H9 (cell line): ENCODE data around the gene ZNF428. TPM values are rescaled to one million over a fixed set of nuclear protein-coding genes. Genes with fewer than 3 reads are reported as not detected.

Experiments
- DNase-seq: peaks from one replicate; pipeline ENCODE4 v3.0.0-alpha.2; 2017
- H2AFZ ChIP-seq: one replicate; pipeline ENCODE4 v1.6.1; 2013; ENCODE audit warnings: mild to moderate bottlenecking, low read length, control low read depth, moderate library complexity
- H2AK5ac ChIP-seq: 2 replicates; pipeline ENCODE4 v1.6.1; 2013; ENCODE audit warnings: low read length, control low read depth, mixed read lengths; ENCODE audit not compliant: insufficient read length
- H2BK120ac ChIP-seq: one replicate; pipeline ENCODE4 v1.6.1; 2013; ENCODE audit warnings: low read depth, mild to moderate bottlenecking, low read length, control low read depth, inconsistent platforms; ENCODE audit not compliant: poor library complexity, severe bottlenecking
- H2BK12ac ChIP-seq: 2 replicates; pipeline ENCODE4 v1.6.1; 2013; ENCODE audit warnings: low read length, control low read depth, mixed read lengths, low read depth; ENCODE audit not compliant: insufficient read length
- H2BK15ac ChIP-seq: 2 replicates; pipeline ENCODE4 v1.6.1; 2013; ENCODE audit warnings: low read depth, low read length, control low read depth
- H2BK20ac ChIP-seq: one replicate; pipeline ENCODE4 v1.6.1; 2013; ENCODE audit warnings: low read depth, mild to moderate bottlenecking, low read length, control low read depth, inconsistent platforms; ENCODE audit not compliant: poor library complexity, severe bottlenecking
- H2BK5ac ChIP-seq: 2 replicates; pipeline ENCODE4 v1.6.1; 2013; ENCODE audit warnings: low read length, control low read depth, mixed read lengths; ENCODE audit not compliant: insufficient read length
- H3K14ac ChIP-seq: 2 replicates; pipeline ENCODE4 v1.6.1; 2013; ENCODE audit warnings: low read length, control low read depth; ENCODE audit not compliant: insufficient read depth
- H3K18ac ChIP-seq: 2 replicates; pipeline ENCODE4 v1.6.1; 2013; ENCODE audit warnings: low read depth, mild to moderate bottlenecking, mixed read lengths, low read length, control low read depth; ENCODE audit not compliant: insufficient read length
- H3K23ac ChIP-seq: 2 replicates; pipeline ENCODE4 v1.6.1; 2013; ENCODE audit warnings: low read length, control low read depth, mixed read lengths, low read depth; ENCODE audit not compliant: insufficient read length
- H3K23me2 ChIP-seq: 2 replicates; pipeline ENCODE4 v1.6.1; 2013; ENCODE audit warnings: low read depth, mild to moderate bottlenecking, mixed read lengths, low read length, control low read depth; ENCODE audit not compliant: insufficient read length, poor library complexity, severe bottlenecking
- H3K27ac ChIP-seq: 2 replicates; pipeline ENCODE4 v1.5.1; 2013; ENCODE audit warnings: low read length, control low read depth, mixed read lengths, low read depth; ENCODE audit not compliant: insufficient read length
- H3K27me3 ChIP-seq: 2 replicates; pipeline ENCODE4 v1.6.1; 2013; ENCODE audit warnings: low read length, control low read depth, inconsistent platforms; ENCODE audit not compliant: insufficient read depth
- H3K4ac ChIP-seq: 2 replicates; pipeline ENCODE4 v1.6.1; 2013; ENCODE audit warnings: low read depth, mild to moderate bottlenecking, control low read depth, inconsistent platforms, low read length, moderate library complexity
- H3K4me1 ChIP-seq: 2 replicates; pipeline ENCODE4 v1.6.1; 2013; ENCODE audit warnings: low read length, control low read depth, inconsistent platforms; ENCODE audit not compliant: insufficient read depth
- H3K4me2 ChIP-seq: 2 replicates; pipeline ENCODE4 v1.6.1; 2013; ENCODE audit warnings: low read length, control low read depth, mixed read lengths; ENCODE audit not compliant: insufficient read length, insufficient read depth
- H3K56ac ChIP-seq: 2 replicates; pipeline ENCODE4 v1.6.1; 2013; ENCODE audit warnings: low read depth, mild to moderate bottlenecking, mixed read lengths, low read length, control low read depth; ENCODE audit not compliant: insufficient read length
- H3K79me1 ChIP-seq: 2 replicates; pipeline ENCODE4 v1.6.1; 2013; ENCODE audit warnings: low read depth, mild to moderate bottlenecking, moderate library complexity, low read length, control low read depth, inconsistent platforms; ENCODE audit not compliant: insufficient read depth, poor library complexity, severe bottlenecking
- H3K79me2 ChIP-seq: 2 replicates; pipeline ENCODE4 v1.6.1; 2013; ENCODE audit warnings: low read length, control low read depth, inconsistent platforms; ENCODE audit not compliant: insufficient read depth
- H3K9ac ChIP-seq: 2 replicates; pipeline ENCODE4 v1.6.1; 2013; ENCODE audit warnings: low read length, control low read depth, mixed read lengths; ENCODE audit not compliant: insufficient read length; ENCODE audit errors: extremely low read depth
- H3K9me3 ChIP-seq: one replicate; pipeline ENCODE4 v1.6.1; 2013; ENCODE audit warnings: low read depth, low read length, inconsistent platforms; ENCODE audit not compliant: control insufficient read depth
- H3T11ph ChIP-seq: one replicate; pipeline ENCODE4 v1.6.1; 2013; ENCODE audit warnings: mild to moderate bottlenecking, low read length, control low read depth, inconsistent platforms
- H4K20me1 ChIP-seq: one replicate; pipeline ENCODE4 v1.6.1; 2013; ENCODE audit not compliant: control insufficient read depth, insufficient read length, insufficient read depth
- H4K5ac ChIP-seq: 2 replicates; pipeline ENCODE4 v1.6.1; 2013; ENCODE audit warnings: low read depth, mild to moderate bottlenecking, mixed read lengths, low read length, control low read depth; ENCODE audit not compliant: insufficient read length
- H4K8ac ChIP-seq: replicated peaks from 2 replicates; pipeline ENCODE4 v1.6.1; 2013; ENCODE audit warnings: low read length, control low read depth, mixed read lengths, low read depth; ENCODE audit not compliant: insufficient read length
- H4K91ac ChIP-seq: 2 replicates; pipeline ENCODE4 v1.6.1; 2013; ENCODE audit warnings: low read depth, mild to moderate bottlenecking, moderate library complexity, mixed read lengths, low read length, control low read depth; ENCODE audit not compliant: insufficient read length
- H3K27ac Mint-ChIP-seq, 3 experiments: 2 replicates in 2 of 3; 3 replicates in 1 of 3; pipeline ENCODE4 v1.8.0; 2020 to 2021; ENCODE audit warnings: mixed read lengths in 3 of 3, mild to moderate bottlenecking in 1 of 3, moderate library complexity in 1 of 3
- H3K27me3 Mint-ChIP-seq: 2 replicates; pipeline ENCODE4 v1.8.0; 2021; ENCODE audit warnings: low read depth, mild to moderate bottlenecking, moderate library complexity, mixed read lengths
- H3K36me3 Mint-ChIP-seq, 3 experiments: 2 replicates in 2 of 3; 3 replicates in 1 of 3; pipeline ENCODE4 v1.8.0; 2020 to 2021; ENCODE audit warnings: low read depth in 3 of 3, mixed read lengths in 3 of 3; ENCODE audit not compliant: insufficient read depth in 1 of 3
- H3K4me1 Mint-ChIP-seq, 2 experiments: 2 replicates each; pipeline ENCODE4 v1.8.0; 2020; ENCODE audit warnings: mixed read lengths in 2 of 2
- H3K4me3 Mint-ChIP-seq, 2 experiments: 2 replicates in 1 of 2; 3 replicates in 1 of 2; pipeline ENCODE4 v1.8.0; 2020 to 2021; ENCODE audit warnings: mild to moderate bottlenecking in 2 of 2, mixed read lengths in 2 of 2, moderate library complexity in 1 of 2
- H3K9me3 Mint-ChIP-seq, 2 experiments: 2 replicates in 1 of 2; 3 replicates in 1 of 2; pipeline ENCODE4 v1.8.0; 2020; ENCODE audit warnings: mild to moderate bottlenecking in 2 of 2, mixed read lengths in 2 of 2, moderate library complexity in 1 of 2
- WGBS: extraction: QIAGEN DNeasy Blood & Tissue Kit; methylation state at CpG from one replicate; pipeline ENCODE4 v1.1.7; 2013; ENCODE audit warnings: missing lambda C conversion rate, low lambda C conversion rate, mixed read lengths; ENCODE audit not compliant: insufficient read length; ENCODE audit errors: extremely low coverage; 5-methylcytosine and 5-hydroxymethylcytosine counted together
- total RNA-seq: library from RNA; stranded (reverse); gene quantifications from 2 replicates; pipeline ENCODE4 v1.2.1, GENCODE V29; 2021
- TF ChIP-seq, protein P1 (sequence below): fragments of 200-600 bp; sonication (generic); conservative IDR thresholded peaks from 3 replicates; pipeline ENCODE4 v1.8.0; 2021; ENCODE audit warnings: antibody characterized with exemption, mild to moderate bottlenecking

The ZNF428 gene
- total RNA-seq, 1 experiment from 2014 or later, result 30.3 TPM

DNA sequence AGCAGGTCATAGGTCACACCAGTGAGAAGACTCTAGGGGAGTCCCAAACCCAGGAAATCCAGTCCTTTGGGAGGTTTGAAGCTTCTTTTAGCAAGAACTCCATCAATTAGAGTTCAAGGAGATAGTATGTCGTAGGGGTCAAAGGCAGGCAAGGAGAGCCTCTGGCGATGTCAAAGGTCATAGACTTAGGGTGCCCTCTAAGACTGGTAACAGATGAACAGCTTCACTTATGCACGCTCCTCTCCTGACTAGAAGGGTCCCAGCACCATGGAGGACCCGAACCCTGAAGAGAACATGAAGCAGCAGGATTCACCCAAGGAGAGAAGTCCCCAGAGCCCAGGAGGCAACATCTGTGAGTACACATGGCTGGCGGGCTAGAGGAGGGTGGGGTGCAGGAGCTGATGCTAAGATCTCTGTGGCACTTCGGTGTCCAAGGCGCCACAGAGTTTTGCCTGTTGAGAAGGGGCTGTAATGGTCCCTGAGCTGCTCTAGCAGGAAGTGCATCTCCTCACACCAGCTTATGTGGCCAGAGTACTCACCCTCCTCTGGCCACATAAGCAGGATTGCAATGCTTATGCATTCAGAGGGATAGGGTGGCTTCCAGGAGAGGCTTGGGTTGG, 22.5 kb downstream of the ZNF428 start:
- Histone ChIP-seq H2BK120ac (no peak overlapping the region), H4K5ac (peak overlapping the region; percentile 41), H3K23me2 (peaks cover 20% of the 10 kb centered on the region), H3K56ac (no peak overlapping the region), H2AFZ (no peak overlapping the region), H4K8ac (no peak overlapping the region), H3K27me3 (no peaks in the 10 kb centered on the region), H2BK20ac (no peak overlapping the region), H3K4ac (no peak overlapping the region), H2BK12ac (no peak overlapping the region), H3K79me2 (peaks cover 4% of the 10 kb centered on the region; the same call in 1 of the 2 replicates), H3K4me1 (0 out of 2 replicates have a peak, but pooled peaks cover 3% of the 10 kb centered on the region), H3T11ph (no peak overlapping the region), H2BK15ac (no peak overlapping the region), H4K91ac (no peak overlapping the region), H2BK5ac (no peak overlapping the region), H2AK5ac (no peak overlapping the region), H3K9me3 (no peaks in the 10 kb centered on the region), H3K18ac (no peak overlapping the region), H4K20me1 (no peaks in the 10 kb centered on the region), H3K27ac (no peak overlapping the region), H3K14ac (0 out of 2 replicates have a peak overlapping the region, but pooled peaks have one; percentile 26), H3K9ac (peak overlapping the region; percentile 84), H3K79me1 (no peaks in the 10 kb centered on the region), H3K4me2 (peak overlapping the region; percentile 98), H3K23ac (no peak overlapping the region)
- Mint-ChIP-seq H3K36me3 (peaks cover 13 to 43% (median 32%) of the 10 kb centered on the region in 3 experiments), H3K4me1 (peaks cover 18 to 25% of the 10 kb centered on the region in 2 experiments), H3K4me3 (peak overlapping the region; percentile 92 to 95), H3K27ac (peak overlapping the region; percentile 96 to 99 (median 99)), H3K27me3 (no peaks in the 10 kb centered on the region), H3K9me3 (no peaks in the 10 kb centered on the region; a peak in 1 of 5 replicates)
- WGBS, result no CpG with 5 or more reads among the region's 7 CpGs
- no peak for DNase-seq
- TF ChIP-seq, protein P1, sequence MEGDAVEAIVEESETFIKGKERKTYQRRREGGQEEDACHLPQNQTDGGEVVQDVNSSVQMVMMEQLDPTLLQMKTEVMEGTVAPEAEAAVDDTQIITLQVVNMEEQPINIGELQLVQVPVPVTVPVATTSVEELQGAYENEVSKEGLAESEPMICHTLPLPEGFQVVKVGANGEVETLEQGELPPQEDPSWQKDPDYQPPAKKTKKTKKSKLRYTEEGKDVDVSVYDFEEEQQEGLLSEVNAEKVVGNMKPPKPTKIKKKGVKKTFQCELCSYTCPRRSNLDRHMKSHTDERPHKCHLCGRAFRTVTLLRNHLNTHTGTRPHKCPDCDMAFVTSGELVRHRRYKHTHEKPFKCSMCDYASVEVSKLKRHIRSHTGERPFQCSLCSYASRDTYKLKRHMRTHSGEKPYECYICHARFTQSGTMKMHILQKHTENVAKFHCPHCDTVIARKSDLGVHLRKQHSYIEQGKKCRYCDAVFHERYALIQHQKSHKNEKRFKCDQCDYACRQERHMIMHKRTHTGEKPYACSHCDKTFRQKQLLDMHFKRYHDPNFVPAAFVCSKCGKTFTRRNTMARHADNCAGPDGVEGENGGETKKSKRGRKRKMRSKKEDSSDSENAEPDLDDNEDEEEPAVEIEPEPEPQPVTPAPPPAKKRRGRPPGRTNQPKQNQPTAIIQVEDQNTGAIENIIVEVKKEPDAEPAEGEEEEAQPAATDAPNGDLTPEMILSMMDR, result no peak
